Stimulated activated CD8-positive, alpha-beta memory T cell treated with anti-CD3 and anti-CD28 coated beads, Interleukin-2, amount 100 ng/mL, for 48 hours (primary cell): ENCODE results near the gene PLA2G2D.
"Not testable (repeated sequence)": the region's sequence is repeated elsewhere in the genome, so short reads cannot be mapped to it uniquely, and the experiment has no call there.

Experiments used
- DNase-seq, 2 donors: peaks; one replicate each; pipeline ENCODE4 v3.0.0-alpha.2; 2020; ENCODE audit warnings: low read depth in 2 of 2

Gene PLA2G2D

DNA sequence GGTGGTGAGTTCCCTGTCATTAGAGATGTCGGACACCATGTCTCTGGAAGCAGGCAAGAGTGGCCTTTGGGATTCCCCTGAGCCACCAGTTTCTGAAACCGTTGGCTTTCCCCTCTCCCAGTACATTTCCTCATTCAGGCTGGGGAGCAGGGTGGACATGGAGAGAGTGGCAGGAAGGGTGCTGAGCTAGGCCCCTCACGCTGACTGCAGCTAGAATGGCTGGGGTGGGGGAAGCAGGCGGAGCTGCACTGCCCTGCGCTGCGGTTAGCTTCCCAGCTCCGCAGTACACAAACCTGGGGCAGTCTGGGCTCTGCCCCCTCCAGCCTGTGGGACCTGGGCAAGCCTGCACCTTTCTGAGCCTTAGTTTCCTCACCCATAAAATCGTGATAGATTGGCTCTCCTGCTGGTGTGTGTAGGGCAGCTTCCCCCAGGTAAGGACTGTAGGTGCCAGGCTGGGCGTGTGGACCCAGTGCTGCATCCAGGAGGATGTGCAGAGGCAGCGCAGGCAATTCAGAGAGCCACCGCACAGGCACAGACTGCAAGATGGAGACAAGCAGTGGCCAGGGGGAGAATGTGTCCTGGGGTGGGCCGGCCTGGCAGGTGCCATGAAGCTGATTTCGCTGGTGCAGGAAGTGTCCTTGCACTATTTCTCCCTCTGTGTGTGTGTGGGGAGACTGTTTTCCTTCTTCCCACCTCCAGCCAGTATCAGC lies 22.8 kb upstream of the PLA2G2D start:
- no peak for DNase-seq

DNA sequence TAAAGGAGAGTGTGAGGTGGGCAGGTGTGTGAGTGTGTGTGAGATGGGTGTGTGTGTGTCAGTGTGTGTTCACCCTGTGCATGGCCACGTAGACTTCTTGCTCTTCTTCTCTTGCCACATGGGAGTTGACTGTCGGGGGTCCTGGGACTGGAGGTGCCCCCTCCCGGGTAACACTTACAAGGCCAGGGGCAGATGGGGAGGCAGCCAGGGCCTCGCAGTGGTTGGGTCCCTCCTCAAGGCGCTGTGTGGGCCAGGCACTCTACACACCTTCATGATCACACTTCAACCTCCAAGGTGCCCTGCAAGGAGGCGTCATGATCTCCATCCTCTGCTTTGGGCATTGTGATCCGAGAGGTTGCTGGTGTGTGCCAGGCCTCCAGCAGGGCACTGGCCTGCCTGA lies 22.1 kb upstream of the PLA2G2D start:
- no peak for DNase-seq

DNA sequence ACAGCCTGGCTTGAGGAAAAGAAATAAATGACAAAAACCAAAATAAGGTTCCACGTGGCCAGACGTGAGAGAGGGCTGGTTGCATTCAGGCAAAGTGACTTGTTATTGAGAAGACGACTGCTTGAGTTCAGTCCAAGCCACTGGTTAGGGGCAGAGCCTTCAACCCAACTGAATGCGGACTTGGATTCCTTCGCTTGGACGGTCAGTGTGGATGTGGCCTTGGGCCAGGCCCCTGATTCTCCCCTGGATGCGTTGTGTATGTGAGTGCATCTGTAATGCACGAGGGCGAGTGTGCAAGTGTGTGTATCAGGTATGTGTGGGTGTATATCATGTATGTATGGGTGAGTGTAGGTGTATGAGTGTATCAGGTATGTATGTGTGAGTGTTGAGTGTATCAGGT lies 21.7 kb upstream of the PLA2G2D start:
- DNase-seq, result no peak

DNA sequence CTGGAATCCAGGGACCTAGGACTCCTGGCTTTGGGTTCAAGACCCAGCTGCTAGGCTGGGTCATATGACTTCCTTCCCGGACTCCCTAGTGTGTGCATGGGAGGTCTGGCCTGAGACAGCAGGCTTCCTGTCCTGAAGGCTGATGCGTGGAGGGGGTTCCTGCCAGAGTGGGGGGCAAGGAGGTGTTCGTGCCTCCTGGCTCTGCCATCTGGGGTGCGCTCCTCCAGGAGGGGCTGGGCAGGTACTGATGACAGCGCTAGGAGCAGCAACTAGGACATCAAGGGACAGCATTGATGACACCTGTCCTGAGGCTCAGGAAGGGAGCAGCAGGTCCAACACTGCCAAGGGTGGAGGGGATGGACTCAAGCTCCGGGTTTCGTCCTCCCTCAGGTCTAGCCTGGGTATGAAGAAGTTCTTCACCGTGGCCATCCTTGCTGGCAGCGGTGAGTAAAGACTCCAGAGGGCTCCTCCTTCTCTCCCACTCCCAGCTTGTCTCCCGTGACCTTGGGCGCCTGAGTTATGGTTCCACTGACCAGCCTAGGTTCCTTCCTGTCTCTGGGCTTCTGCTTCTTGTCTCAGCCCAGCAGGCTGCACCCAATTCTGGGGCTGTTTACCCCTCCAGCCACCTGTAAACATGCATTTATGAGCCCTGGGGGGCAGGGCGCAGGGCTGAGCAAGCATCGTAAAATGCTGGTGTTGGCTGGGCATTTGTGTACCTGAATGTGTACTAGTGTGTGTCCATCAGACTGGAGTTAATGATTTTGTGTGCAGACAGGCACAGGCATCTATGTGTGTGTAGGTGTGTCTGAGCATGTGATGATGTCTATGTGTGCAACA lies 20.7 kb upstream of the PLA2G2D start:
- DNase-seq, result no peak

DNA sequence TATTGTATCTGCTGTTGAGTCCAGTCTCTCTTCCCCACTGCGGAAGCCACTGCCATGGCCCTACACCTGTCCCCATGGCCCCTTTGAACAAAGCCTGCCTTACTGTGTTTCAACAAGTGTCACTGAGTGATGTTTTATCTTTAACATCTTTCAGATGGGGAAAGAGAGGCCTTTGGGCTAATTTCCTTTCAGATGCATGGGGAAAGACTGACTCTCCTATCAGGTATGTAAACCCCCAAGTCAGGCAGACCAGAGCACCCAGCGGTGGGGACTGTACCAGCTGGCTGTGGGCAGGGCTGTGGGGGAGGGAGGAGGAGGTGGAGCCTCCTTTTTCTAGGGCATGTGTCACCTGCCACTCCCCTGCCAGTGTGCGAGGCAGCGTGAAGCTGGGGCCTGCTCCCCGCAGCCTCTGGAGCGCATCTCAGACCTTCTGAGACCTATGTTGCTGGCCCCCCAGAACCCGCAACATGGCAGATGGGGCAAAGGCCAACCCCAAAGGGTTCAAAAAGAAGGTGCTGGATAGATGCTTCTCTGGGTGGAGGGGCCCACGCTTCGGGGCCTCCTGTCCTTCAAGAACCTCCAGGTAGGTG lies 19.7 kb upstream of the PLA2G2D start, which contains the start of gene PLA2G2F:
Gene PLA2G2F (plus strand): TSS at position 363 of the 590 bp plus-strand sequence. CDS start 105 bp downstream, at position 468.
- DNase-seq, result no peak

DNA sequence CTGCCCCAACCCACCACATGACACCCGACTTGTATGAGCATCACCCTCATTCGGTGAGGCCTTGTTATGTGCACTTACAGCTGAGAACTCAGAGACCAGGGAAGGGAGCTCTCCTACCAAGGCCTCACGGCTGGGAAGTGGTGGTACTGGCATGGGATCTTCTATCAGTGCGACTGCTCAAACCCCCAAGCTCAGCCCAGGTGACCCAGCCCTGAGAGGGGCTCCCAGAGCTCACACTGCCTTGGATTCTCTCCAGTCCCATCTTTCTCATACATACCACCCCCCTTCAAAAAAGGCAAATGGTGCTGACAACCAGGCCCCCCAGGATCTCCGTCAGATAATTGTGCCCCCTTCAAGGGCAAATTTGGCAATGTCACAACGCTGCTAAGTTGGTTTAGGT lies 19.0 kb upstream of the PLA2G2D start:
- no peak for DNase-seq

DNA sequence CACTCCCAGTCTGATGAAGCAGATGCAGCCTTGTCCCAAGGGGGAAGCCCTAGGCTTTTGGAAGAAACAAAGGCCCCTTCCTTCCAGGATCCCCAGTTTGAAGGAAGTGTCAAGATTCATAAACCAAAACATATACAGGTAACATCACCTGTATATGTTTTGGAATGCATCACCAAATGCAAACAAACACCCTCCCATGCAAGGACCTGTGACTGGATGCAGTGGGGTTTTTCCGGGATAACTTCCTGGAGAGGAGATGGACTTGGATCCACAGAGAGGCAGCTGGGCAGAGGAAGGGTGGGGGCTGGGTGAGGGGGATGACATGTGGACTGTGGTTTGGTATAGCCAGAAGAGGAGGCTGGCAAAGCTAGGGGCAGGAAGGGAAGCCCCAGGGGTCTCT lies 18.3 kb upstream of the PLA2G2D start:
- no peak for DNase-seq

DNA sequence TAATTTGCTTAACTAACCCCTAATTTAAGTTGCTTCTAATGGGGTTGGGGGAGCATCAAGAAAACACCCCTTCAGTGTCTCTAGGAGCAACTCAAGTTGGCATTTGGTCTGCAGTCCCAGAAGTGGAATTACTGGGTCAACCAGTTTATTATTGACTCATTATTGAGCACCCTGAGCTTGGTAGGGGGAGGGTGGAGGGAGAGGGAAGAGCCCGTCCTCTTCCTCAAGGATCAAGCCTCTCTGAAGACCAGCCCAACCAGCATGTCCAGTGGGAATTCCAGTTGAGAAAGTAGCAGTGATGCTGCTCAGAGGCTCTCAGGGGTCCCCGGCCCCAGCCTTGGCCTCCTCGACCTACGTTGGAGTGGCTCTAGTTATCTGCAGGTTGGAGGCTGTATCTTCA lies 17.7 kb upstream of the PLA2G2D start:
- DNase-seq, result no peak

DNA sequence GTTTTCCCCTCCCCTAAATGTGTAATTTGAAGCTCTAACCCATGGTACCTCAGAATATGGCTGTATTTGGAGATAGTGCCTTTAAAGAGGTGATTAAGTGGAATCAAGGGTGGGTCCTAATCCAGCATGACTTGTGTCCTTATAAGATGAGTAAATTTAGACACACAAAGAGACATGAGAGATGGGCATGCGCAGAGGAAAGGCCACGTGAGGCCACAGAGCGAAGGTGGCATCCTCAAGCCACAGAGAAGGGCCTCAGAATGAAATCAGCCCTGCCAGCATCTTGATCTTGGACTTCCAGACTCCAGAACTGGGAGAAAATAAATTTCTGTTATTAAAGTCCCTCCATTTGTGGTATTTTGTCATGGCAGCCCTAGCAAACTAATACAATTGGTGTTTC lies 16.9 kb upstream of the PLA2G2D start:
- DNase-seq, result no peak

DNA sequence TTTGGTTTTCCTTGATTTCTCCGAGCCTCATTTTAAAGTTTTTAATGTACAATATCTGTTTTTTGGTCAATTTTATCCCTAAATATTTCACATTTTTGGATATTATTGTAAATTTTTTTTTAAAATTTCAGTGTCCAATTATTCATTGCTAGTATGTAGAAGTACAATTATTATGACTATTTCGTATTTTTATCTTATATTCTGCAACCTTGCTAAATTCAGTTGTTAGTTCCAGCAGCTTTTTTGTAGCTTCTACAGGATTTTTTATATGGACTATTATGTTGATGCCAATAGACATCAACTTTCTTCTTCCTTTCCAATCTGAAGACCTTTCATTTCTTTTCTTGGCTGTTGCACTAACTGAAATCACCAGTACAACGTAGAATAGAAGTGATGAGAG lies 15.7 kb upstream of the PLA2G2D start:
- DNase-seq, result no peak

DNA sequence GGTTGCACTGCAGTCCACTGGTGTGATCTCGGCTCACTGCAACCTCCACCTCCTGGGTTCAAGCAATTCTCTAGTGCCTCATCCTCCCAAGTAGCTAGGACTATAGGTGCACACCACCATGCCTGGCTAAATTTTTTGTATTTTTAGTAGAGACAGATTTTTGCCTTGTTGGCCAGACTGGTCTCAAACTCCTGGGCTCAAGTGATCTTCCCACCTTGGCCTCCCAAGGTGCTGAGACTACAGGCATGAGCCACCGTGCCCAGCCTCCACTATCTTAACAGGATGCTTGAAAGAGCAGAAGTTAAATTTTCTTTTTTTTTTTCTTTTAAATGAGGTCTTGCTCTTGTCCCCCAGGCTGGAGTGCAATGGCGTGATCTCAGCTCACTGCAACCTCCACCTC lies 11.2 kb upstream of the PLA2G2D start:
- DNase-seq, result not testable (repeated sequence)

DNA sequence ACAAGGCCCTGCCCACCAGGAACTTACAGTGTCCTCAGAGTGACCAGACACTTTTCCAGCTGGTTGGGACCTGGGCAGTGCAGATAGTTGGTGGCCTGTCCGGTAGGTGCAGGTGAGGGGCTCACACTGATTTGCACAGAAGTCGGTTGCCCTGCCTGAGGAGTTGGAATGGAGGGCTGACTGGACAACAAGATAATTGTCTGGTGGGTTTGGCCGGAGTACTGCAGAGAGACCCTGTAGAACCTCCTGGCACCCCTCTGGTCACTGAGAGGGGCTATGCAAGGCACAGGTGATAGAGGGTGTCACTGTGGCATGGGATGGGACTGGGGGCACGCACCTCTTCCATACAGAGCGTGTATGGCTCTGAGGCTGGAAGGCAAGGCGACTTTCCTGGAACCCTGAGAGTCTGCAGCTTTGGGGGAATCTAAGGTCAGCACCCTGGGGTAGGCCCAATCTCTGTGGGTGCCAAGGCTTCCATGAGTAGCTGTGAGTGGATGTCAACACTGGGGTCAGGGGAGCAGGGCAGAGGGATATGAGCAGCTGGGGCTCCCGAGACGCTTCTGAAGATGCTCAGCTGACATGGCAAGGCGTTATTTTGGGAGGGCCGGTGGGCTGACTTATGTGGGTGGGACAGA lies 7.6 kb upstream of the PLA2G2D start:
- DNase-seq, result no peak

DNA sequence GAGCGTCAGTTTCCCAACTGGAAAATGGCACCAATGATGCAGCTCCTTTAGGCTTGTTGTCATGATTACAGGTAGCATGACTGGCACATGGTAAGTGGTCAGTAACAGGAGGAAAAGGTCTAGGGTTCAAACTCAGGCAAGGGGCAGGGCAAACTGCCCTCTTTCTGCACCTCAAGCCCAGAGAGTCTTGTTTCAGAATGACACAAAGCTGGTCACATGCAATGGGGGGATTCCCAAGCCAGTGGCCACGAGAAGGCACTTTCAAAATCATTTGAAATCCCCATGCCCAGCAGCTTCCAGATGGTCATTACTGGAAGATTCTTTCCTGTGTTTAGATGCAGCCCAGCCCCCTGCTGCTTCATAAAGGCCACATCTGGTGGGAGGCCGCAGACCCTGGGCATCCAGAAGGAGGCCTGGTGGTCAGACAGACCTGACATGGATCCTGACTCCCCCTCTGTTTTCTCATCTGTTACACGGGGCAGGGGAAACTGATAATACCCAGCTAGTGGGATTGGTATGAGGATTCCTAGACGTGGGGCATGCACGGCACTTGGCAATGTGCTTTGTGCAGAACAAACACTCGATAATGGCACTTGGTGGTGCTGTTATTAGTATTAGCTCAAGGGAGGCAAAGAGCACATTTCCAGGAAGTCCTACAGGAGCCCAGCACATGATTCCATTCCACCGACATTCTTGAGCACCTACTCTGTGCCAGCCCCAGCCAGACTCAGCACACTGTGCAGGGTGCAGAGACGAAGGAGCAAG lies 6.9 kb upstream of the PLA2G2D start:
- no peak for DNase-seq

DNA sequence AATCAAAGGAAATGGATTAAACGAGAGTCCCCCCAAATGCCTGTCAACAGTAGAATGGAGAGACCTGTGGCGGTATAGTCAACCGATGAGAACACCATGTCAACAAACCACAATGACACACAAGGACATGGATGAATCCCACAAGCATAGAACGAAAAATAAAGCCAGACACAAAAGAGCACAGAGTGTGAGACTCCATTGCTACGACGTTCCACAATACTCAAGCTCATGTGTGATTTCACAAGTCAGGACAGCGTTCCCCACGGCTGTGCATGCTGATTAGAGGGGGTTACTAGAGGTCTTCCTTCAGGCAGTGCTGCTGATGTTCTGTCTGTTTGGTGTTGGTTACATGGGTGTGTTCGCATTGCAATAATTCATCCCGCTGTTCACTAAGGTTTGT lies 5.8 kb upstream of the PLA2G2D start:
- DNase-seq, result no peak

DNA sequence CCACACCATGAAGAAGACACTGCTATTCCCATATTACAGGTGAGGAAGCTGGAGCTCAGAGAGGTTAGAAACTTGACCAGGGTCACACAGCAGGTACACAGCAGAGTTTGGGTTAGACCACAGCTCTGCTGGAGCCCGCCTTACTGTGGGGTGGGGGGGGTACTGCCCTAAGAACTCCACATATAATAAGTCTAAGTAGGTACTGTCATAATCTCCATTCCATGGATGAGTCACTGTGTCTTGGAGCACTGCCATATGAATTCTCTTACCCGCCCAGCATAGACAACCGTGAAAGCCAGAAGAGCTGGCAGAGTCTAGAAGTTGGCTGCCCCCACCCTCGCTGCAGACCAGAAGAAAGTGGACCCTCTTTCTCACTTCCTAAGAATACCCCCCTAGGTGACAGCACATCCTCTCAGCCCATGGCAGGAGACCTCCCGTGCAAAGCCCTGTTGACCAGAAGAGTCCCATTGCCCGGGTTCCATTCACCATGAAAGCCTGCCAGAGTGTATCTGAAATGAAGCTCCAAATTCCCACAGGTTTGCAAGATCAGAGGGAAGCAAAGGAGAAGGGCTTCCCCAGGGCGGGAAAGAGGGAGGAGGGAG lies 5.2 kb upstream of the PLA2G2D start:
- no peak for DNase-seq

DNA sequence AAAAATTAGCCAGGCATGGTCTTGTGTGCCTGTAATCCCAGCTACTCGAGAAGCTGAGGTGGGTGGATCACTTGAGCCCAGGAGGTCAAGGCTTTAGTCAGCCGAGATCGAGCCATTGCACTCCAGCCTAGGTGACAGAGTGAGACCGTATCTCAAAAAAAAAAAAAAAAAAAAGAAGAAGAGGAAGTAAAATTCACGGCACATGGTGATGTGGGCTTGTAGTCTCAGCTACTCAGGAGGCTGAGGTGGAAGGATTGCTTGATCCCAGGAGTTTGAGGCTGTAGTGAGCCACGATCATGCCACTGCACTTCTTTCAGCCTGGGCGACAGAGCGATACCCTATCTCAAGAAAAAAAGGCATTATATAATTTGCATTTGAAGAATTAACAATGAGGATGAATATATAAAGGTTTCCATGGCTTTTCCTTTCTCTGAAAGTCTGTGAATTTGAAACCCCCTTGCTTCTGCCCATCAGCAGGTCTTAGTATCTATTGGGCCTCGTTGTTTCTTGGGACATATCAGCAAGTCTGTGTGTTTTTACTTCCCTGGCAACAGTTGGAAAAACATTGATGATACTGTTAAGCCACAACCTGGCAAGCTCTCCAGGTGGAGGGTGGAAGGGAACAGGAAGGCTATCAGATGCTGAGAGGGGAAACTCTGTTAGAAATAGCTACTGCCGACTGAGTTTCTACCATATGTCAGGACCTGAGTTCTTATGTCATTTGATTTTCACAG lies 4.6 kb upstream of the PLA2G2D start:
- DNase-seq, result no peak

DNA sequence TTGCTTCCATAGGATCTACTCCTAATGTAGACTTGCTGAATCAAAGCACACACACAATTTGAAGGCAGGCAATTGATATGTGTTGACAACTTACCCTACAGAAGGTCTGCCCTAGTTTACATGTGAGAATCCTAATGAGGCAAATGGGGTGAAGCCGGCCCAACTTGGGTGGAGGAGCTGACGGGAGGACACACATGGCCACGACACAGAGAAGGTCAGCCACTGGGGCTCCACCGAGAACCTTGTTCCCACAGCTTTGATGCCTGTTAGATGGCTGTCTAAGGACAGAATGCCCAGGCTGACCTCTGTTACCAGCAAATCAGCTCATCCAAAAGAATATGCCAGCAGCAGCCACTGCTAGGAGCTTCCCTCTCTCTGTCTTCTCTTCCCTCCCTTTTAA lies 1.5 kb upstream of the PLA2G2D start:
- no peak for DNase-seq

DNA sequence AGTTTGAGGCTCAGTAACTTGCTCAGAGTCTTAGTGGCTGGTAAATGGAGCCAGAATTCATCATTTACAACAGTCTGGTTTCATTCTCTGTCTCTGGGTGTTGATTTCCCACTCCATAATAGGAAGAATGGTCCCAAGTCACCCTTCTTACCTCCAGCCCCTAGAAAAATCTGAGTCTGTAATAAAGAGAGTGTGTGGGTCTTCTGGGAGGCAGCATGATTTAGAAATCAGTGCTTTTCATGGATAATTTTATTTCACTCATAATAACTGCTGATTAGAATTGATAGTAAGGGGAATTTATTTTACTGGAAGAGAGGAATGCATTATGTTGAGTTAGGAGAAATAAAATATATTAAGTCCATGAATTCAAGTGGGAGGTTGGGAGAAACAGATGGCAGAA lies 2.1 kb downstream of the PLA2G2D start:
- no peak for DNase-seq

DNA sequence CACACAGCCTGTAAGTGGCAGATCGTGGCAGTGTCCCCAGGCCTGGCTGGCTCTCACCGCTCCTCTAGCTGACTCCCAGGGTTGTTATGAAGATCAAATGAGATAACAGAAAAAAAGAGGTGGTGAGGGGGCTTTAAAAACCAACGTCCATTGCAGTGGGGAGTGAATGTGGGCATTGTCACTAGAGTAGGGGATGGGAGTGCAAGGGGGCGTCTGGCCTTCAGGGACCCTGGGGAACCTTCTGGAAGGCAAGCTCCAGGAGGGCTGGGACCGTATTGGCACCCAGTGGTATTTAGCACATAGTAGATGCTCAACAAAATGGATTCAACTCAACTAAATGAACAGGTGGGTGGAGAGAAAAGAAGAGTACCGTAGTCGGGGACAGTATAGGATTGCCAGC lies 3.4 kb downstream of the PLA2G2D start:
- no peak for DNase-seq

DNA sequence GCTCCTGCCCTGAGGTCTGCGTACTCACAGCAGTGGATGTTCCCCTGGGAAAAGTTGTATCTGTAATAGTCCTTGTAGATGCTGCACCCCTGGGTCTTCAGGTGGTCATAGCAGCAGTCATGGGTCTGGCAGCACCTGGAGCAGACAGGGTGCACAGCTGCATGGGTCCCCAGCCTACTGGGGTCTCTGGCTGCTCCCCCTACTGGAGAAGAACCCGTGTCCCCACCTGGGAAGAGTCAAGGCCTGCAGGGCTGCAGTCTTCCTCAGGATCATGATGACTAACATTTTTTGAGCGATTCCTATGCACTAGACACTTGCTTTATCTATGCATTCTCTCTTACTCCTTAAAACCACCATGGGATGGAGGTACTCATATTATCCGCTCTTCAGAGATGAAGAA lies 3.9 kb downstream of the PLA2G2D start:
- DNase-seq, result no peak
